Fibroblast of villous mesenchyme (primary cell): Measurements from ENCODE around the gene UBAC1. TPM values are rescaled to one million over a fixed set of nuclear protein-coding genes. Genes with fewer than 3 reads are reported as not detected.
A peak's percentile ranks its signal among the peaks of the same experiment; 100 is the strongest.

ENCODE experiments used
- DNase-seq: peaks from one replicate; pipeline ENCODE4 v3.0.0-alpha.2; 2010; ENCODE audit warnings: low read depth
- H3K4me3 ChIP-seq: 2 replicates; pipeline ENCODE4 v1.5.1; 2011; ENCODE audit warnings: low read depth, mild to moderate bottlenecking, low read length
- total RNA-seq: library from RNA; depleted of rRNA; stranded (reverse); fragments of >200 nt; gene quantifications from 2 replicates; pipeline ENCODE4 v1.2.3, GENCODE V29; 2012
- TF ChIP-seq, protein P1 (sequence below): IDR thresholded peaks from 2 replicates; pipeline ENCODE4 v1.5.1; 2012; ENCODE audit warnings: low read depth, mild to moderate bottlenecking, low read length; ENCODE audit not compliant: insufficient read depth

Gene UBAC1
- total RNA-seq, 1 donor: 27.6 TPM

DNA sequence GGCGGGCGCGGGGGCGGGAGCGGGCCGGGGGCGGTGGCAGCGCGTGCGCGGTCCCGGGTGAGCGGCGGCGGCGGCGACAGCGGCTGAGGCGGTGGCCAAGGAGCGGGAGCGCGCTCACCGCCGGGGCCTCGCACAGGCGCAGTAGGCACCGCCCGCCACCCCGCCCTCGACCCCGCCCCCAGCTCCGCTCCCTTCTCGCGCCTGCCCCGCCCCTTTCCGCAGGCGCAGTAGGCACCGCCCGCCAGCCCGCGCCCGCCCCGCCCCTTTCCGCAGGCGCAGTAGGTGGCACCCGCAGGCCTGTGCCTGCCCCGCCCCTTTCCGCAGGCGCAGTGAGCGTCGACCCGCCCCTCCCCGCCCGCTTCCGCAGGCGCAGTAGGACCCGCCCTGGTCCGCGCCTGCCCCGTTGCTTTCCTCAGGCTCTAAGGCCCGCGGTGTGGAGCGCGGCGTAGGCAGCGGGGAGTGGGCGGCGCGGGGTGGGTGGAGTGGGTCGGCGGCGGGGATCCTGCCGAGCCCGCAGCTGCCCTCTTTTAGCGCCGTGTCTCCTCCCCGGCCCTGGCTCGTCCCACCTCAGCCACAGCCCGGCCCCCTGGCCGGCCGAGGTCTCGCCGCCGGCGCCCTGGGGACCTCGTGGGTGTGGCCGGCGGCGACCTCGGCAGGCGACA is 53.6 kb downstream of the UBAC1 start, which contains the start of gene CAMSAP1:
CAMSAP1 (minus strand) TSS at position 116 of the 662 bp plus-strand sequence. CDS start 387 bp downstream, outside the sequence.
- peak; percentile 94 for DNase-seq
- peak within 1 kb of the TSS; percentile 74 for H3K4me3 ChIP-seq
- TF ChIP-seq, protein P1, sequence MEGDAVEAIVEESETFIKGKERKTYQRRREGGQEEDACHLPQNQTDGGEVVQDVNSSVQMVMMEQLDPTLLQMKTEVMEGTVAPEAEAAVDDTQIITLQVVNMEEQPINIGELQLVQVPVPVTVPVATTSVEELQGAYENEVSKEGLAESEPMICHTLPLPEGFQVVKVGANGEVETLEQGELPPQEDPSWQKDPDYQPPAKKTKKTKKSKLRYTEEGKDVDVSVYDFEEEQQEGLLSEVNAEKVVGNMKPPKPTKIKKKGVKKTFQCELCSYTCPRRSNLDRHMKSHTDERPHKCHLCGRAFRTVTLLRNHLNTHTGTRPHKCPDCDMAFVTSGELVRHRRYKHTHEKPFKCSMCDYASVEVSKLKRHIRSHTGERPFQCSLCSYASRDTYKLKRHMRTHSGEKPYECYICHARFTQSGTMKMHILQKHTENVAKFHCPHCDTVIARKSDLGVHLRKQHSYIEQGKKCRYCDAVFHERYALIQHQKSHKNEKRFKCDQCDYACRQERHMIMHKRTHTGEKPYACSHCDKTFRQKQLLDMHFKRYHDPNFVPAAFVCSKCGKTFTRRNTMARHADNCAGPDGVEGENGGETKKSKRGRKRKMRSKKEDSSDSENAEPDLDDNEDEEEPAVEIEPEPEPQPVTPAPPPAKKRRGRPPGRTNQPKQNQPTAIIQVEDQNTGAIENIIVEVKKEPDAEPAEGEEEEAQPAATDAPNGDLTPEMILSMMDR: no peak

DNA sequence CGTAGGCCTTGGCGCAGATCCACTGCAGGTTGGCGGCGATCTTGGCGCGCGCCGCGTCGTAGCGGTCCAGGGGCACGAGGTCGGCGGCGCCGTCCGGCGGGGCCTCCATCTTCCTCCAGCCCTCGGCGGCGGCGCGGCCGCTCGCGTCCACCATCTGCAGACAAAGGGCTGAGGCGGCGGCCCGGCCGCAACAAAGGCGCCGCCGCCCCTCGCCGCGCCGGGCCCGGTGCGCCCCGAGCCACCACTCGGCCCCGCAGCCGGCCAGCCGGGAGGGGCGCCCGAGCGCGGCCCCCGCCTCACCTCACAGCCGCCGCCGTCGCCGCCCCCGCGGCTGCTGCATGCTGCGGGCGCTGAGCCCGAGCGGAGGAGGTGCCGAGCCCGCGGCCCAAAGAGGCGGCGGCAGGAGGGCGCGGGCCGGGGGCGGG is 54.2 kb downstream of the UBAC1 start:
- TF ChIP-seq, protein P1: no peak
- peak; percentile 34 for DNase-seq
- H3K4me3 ChIP-seq: peak overlapping the region; percentile 63

DNA sequence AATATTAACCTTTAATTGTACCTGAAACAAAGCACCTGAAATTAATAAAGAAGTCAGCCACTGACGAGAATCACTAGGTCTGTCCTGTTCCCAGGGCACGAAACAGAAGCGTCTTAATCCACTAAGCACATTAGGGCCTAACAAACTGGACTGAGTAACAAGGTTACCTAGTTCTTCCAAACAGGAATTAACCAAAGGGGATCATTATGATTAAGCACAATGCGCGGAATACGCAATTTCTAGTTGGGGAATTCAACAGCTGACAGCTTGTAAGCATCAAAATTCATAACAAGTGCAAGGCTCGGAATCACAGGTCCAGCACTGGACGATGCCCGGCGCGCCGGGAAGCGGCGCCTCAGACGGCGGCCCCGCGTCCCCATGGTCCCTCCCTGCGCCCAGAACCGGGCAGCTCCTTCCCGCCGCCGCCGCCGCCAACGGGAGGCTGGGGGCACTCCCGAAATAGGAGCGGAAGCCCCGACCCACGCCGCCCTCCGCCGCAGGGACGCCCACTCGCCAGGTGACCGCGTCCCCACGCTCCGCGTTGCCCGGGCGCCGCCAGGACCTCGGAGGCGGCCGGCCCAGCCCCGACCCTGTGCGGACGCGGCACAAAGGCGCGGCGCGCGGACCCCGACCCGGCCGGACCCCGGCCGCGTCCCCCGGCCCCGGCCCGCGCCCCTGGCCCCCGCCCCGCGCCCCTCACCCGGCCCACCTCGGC is 54.7 kb downstream of the UBAC1 start:
- DNase-seq: peak; percentile 63
- peak overlapping the region; percentile 63 for H3K4me3 ChIP-seq
- TF ChIP-seq, protein P1: no peak

DNA sequence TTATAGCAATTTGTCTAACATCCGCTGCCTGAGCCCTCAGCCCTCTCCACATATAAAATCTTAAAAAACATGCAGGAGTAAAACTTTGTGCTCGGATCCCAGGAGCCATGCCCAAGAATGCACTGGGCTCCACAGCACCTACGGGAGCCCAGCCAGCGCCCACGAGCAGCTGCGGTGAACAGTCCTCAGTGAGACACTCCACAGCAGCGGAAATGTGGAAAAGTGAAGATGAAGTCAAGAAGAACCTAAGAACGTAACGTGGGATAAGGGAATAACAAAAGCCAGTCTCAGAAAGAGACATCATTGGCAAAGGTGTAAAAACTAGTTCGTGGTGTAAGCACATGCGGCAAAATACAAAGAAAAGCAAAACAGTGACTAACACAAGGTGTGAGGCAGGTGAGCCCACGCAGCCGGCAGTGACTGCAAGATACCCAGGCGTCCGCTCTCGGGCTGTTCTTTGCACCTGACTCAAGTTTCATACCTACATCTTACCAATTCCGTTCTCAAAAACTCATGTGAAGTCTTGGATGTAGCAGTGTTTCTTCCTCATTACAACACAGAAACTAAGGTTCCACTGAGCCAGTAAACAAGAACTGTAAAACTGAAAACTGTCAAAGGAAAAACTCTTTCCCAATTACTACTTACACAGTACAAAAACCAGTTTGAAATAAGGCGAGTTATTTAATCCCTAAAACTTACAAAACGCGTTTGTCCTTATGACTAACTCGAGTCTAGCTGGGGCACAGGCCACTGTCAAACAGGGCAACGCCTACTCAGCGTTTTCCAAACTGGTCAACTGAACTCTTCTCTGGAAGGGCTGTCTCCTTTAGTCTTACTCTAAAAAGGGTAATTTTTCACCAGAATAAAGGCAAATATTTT is 55.6 kb downstream of the UBAC1 start:
- peak; percentile 66 for DNase-seq
- TF ChIP-seq, protein P1: no peak
- H3K4me3 ChIP-seq: peak overlapping the region; percentile 63

DNA sequence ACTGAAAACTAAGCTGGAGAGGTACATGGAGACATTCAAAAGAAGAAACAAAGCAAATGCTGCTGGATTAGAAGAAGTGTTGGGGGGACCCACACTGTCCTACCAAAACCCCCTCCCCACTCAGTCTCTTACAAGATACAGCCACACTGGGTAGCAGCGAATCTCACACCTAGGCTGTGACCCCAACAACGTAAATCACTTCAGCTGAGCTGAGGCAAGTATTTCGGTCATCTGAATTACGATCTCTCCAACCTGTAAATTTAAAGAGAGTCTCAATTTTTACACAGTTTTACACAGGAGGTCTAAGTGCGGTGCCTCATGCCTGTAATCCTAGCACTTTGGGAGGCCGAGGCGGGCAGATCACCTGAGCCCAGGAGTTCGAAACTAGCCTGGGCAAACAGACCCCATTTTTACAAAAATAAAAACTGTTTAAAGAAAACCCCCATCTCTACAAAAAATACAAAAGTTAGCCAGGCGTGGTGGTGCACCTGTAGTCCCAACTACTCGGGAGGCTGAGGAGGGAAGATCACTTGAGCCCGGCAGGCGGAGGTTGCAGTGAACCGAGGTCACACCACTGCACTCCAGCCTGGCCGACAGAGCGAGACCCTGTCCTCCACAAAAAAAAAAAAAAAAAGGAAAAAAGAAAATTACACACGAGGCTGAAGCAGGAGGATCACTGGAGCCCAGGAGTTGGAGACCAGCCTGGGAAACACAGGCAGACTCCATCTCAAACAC is 57.2 kb downstream of the UBAC1 start:
- no peak overlapping the region for H3K4me3 ChIP-seq
- TF ChIP-seq, protein P1: no peak
- no peak for DNase-seq

DNA sequence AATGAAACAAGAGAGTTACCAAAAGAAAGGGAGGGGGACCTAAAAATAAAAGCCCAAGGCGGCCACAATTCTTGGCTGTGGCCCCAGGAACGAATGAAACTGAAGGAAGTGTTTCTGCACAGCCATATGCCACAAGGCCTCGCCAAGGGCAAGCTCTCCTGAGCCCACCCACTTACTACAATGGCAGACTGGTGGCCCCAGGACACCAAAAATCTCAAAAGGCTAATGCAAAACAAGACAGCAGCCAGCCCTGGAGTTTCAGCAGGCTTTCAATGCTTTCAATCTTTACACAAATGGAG is 57.9 kb downstream of the UBAC1 start:
- no peak overlapping the region for H3K4me3 ChIP-seq
- TF ChIP-seq, protein P1: no peak

More for the DNA sequence above, 57.9 kb downstream of the UBAC1 start:
- DNase-seq: no peak
